Loucy (cell line): Measurements from ENCODE around the gene SNU13.

Experiments
- H2AFZ ChIP-seq: fragments of 200-600 bp; sonication (generic); 2 replicates; pipeline ENCODE4 v1.6.0; 2016; ENCODE audit warnings: antibody characterized with exemption, mild to moderate bottlenecking, low read length, moderate library complexity
- H3F3A ChIP-seq: fragments of 200-600 bp; 2 replicates; pipeline ENCODE4 v1.6.0; 2016; ENCODE audit warnings: antibody characterized with exemption, low read depth, mild to moderate bottlenecking
- H3K27me3 ChIP-seq: fragments of 200-600 bp; sonication (generic); 2 replicates; pipeline ENCODE4 v1.6.1; 2014; ENCODE audit warnings: low read length, mild to moderate bottlenecking; ENCODE audit not compliant: insufficient read depth, poor library complexity, severe bottlenecking
- H3K36me3 ChIP-seq: fragments of 200-600 bp; sonication (generic); 2 replicates; pipeline ENCODE4 v1.6.1; 2016; ENCODE audit warnings: low read length; ENCODE audit not compliant: insufficient read depth
- H3K4me1 ChIP-seq: fragments of 200-600 bp; sonication (generic); 2 replicates; pipeline ENCODE4 v1.5.1; 2014; ENCODE audit warnings: low read length, mild to moderate bottlenecking; ENCODE audit not compliant: insufficient read depth, poor library complexity, severe bottlenecking
- H3K4me2 ChIP-seq: fragments of 200-600 bp; sonication (generic); 2 replicates; pipeline ENCODE4 v1.6.0; 2014; ENCODE audit warnings: antibody characterized with exemption, low read length, low read depth, mild to moderate bottlenecking; ENCODE audit not compliant: poor library complexity, severe bottlenecking
- H3K4me3 ChIP-seq: fragments of 200-600 bp; sonication (generic); 2 replicates; pipeline ENCODE4 v1.5.1; 2014; ENCODE audit warnings: low read length, mild to moderate bottlenecking, mixed read lengths; ENCODE audit not compliant: poor library complexity, severe bottlenecking
- H3K79me2 ChIP-seq: fragments of 200-600 bp; sonication (generic); 2 replicates; pipeline ENCODE4 v1.6.1; 2014; ENCODE audit warnings: low read length; ENCODE audit not compliant: insufficient read depth
- H3K9ac ChIP-seq: fragments of 200-600 bp; sonication (generic); 2 replicates; pipeline ENCODE4 v1.6.0; 2014; ENCODE audit warnings: mild to moderate bottlenecking, low read depth, low read length, moderate library complexity; ENCODE audit not compliant: poor library complexity, severe bottlenecking
- H3K9me2 ChIP-seq: fragments of 200-600 bp; sonication (generic); replicated peaks from 2 replicates; pipeline ENCODE4 v1.6.1; 2016; ENCODE audit warnings: low read depth, low read length, mixed read lengths
- H3K9me3 ChIP-seq: fragments of 200-600 bp; sonication (generic); 2 replicates; pipeline ENCODE4 v1.6.1; 2014; ENCODE audit warnings: mild to moderate bottlenecking, antibody characterized with exemption, low read length, low read depth; ENCODE audit not compliant: insufficient read depth
- H4K20me1 ChIP-seq: fragments of 200-600 bp; sonication (generic); 2 replicates; pipeline ENCODE4 v1.6.0; 2014; ENCODE audit warnings: antibody characterized with exemption, low read length, mild to moderate bottlenecking; ENCODE audit not compliant: insufficient read depth, poor library complexity, severe bottlenecking
- CTCF ChIP-seq: fragments of 200-600 bp; sonication (generic); conservative IDR thresholded peaks from 2 replicates; pipeline ENCODE4 v1.5.1; 2014; ENCODE audit warnings: mild to moderate bottlenecking, antibody characterized with exemption, low read length
- EZH2phosphoT487 ChIP-seq: fragments of 200-600 bp; IDR thresholded peaks from 2 replicates; pipeline ENCODE4 v1.6.1; 2018; ENCODE audit warnings: antibody characterized with exemption, mild to moderate bottlenecking, moderate library complexity, borderline replicate concordance

SNU13 gene

DNA sequence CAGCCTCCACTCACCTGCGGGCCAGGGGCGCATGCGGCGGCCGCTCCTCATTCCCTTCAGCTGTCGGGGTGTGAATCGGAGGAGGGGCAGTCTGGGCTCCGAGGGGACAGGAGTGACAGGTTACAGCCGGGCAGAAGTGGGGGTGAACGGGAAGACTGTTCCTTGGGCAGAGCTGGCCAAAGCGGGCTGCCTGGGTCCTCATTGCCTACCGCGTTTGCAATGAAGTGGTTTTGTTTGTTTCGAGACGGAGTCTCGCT is 11.4 kb upstream of the SNU13 start:
- Histone ChIP-seq H3K4me1 (no peaks in the 10 kb centered on the region), H3K27me3 (no peaks in the 10 kb centered on the region), H2AFZ (no peak overlapping the region), H3K4me2 (no peak overlapping the region), H3K4me3 (no peak overlapping the region), H3K9me3 (no peaks in the 10 kb centered on the region), H3K36me3 (no peaks in the 10 kb centered on the region), H3K79me2 (no peaks in the 10 kb centered on the region), H4K20me1 (no peaks in the 10 kb centered on the region), H3F3A (no peaks in the 10 kb centered on the region), H3K9me2 (no peaks in the 10 kb centered on the region), H3K9ac (no peak overlapping the region)
- TF ChIP-seq CTCF = no peak
- TF ChIP-seq EZH2phosphoT487 = no peak

DNA sequence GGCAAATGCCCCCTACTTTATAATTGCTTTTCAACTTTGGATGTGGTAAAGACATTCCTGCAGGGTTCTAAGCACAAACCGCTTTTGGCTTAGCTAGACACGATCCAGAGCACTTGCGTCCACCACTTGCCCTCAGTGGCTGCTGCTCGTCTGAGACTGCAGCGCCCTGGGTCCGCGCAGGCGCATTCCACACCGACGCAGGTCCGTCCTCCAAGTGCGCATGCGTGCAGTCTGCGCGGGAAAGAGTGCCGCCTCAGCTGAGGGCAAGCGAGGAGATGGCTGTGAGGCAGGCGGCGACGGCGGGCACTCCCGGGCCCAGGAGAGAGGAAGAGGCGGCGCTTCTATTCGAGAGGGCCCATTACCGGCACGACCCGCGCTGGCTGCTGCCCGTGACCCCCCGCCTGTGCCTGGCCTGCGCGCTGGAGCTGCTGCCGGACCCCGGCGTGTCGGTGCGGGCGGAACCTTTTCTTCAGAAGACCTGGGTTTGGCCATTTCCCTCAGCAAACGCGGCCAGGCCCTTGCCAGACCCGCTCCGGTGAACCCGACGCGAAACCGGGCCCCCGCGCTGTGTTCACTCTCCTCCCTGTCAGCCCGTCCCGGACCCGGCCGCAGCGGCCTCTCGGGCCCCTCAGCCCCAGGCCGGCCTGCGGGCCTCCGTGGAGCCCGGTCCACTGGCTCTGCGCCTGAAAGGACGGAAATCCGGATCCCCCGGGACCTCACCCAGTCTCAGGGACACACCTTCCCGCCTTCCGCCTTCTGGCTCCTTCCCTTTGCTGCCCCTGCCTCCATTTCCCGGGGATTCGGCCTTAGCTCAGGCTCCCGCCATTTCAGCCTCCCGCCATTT is 10.8 kb upstream of the SNU13 start, which contains the start of gene MEI1:
Gene MEI1, plus strand, starts transcription at position 240 of the 844 bp plus-strand sequence. Its CDS starts 36 bp downstream, at position 276.
- Histone ChIP-seq H3K4me2 (no peak within 1 kb of the TSS), H3K4me3 (no peak within 1 kb of the TSS), H3K36me3 (no peaks in the 10 kb centered on the region), H3K9ac (no peak within 1 kb of the TSS), H4K20me1 (no peaks in the 10 kb centered on the region), H3K9me3 (no peaks in the 10 kb centered on the region), H3K27me3 (no peaks in the 10 kb centered on the region), H3K79me2 (no peaks in the 10 kb centered on the region), H3F3A (no peaks in the 10 kb centered on the region), H3K9me2 (no peaks in the 10 kb centered on the region), H3K4me1 (no peaks in the 10 kb centered on the region), H2AFZ (no peak within 1 kb of the TSS)
- TF ChIP-seq CTCF (no peak), EZH2phosphoT487 (no peak)

DNA sequence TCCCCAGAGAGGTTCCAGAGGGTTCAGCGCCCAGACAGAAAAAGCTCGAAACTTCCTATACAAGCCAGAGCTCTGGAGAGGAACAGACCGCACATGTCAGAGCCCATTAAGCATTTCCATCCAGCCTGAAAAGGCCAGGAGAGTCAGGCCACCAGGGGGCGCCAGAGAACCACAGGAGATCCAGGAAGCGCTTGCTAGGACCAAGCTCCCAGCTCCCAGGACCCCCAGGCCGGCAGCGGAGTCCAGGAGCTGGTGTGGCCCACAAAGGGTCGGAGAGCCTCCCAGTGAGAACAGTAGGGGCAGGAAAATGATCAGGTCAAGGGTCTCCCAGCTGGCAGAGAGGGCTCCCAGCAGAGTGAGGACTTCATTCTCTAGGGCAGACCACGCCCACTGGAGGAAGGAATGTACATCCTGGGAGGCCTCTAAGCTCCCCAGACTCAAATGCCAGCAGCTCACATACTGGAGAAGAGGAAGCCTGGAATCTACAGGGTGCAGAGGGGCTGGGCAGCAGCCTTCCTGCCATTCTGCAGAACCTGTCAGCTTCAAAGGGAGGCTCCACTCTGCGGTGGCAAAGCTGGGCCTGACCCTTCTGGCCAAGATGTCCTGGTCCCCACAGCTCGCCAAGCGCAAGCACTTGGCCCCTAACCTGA is 8.6 kb upstream of the SNU13 start:
- Histone ChIP-seq H2AFZ (peak overlapping the region; percentile 70), H3F3A (no peaks in the 10 kb centered on the region), H3K9me3 (no peaks in the 10 kb centered on the region), H3K79me2 (no peaks in the 10 kb centered on the region), H4K20me1 (no peaks in the 10 kb centered on the region), H3K27me3 (no peaks in the 10 kb centered on the region), H3K4me3 (peak overlapping the region; percentile 48), H3K4me2 (peak overlapping the region; percentile 49), H3K36me3 (no peaks in the 10 kb centered on the region), H3K4me1 (no peaks in the 10 kb centered on the region), H3K9ac (peak overlapping the region; percentile 57), H3K9me2 (no peaks in the 10 kb centered on the region)
- TF ChIP-seq CTCF (peak; percentile 99), EZH2phosphoT487 (no peak)
